Measurements from ENCODE around the gene DGKB. TPM values are rescaled to one million over a fixed set of nuclear protein-coding genes. Genes with fewer than 3 reads are reported as not detected.

The DGKB gene
- total RNA-seq, 6 experiments from 2014 or later, result 0.11 to 0.16 (median 0.13) TPM; not detected in 2

- no peak for ATAC-seq
- TF ChIP-seq CTCF (IDR thresholded peaks at IDR 0.05) (no peak), POLR2A (IDR thresholded peaks at IDR 0.05) (no peak)
- Histone ChIP-seq H3K4me1 (no peaks in the 10 kb centered on the region), H3K27ac (no peak overlapping the region), H3K9me3 (no peaks in the 10 kb centered on the region), H3K27me3 (no peaks in the 10 kb centered on the region), H3K4me3 (no peak overlapping the region), H3K36me3 (no peaks in the 10 kb centered on the region)
- no peak for DNase-seq
- 63% methylated on average over 4 of the region's 4 CpGs for WGBS (ENCODE audit: insufficient coverage, low coverage, low lambda C conversion rate, missing lambda C conversion rate)
- intact Hi-C loops (cut with DNase I), result no loop called here
Measured at GRCh38 chr7:14377646-14378266, 524.8 kb downstream of the DGKB start.

GRCh38 chr7:14376711-14377110, 525.8 kb downstream of the DGKB start:
- no peak for DNase-seq
- Histone ChIP-seq H3K27ac (no peak overlapping the region), H3K36me3 (no peaks in the 10 kb centered on the region), H3K9me3 (peaks cover 0 to 2% (median 0%) of the 10 kb centered on the region in 4 donors), H3K4me3 (no peak overlapping the region), H3K4me1 (no peaks in the 10 kb centered on the region), H3K27me3 (no peaks in the 10 kb centered on the region)
- WGBS (ENCODE audit: insufficient coverage, low coverage, low lambda C conversion rate, missing lambda C conversion rate), result 56% methylated on average over 2 of the region's 2 CpGs
- no peak for ATAC-seq
- intact Hi-C loops (cut with DNase I), result no loop called here
- TF ChIP-seq CTCF (IDR thresholded peaks at IDR 0.05), result no peak
- no peak for TF ChIP-seq POLR2A (IDR thresholded peaks at IDR 0.05)

- no peak overlapping the region for H3K4me3 ChIP-seq
- no peaks in the 10 kb centered on the region for H3K36me3 ChIP-seq
- ATAC-seq (peak in 1 of 4 donors; percentile 42), DNase-seq (no peak)
- no peaks in the 10 kb centered on the region for H3K27me3 ChIP-seq
- TF ChIP-seq POLR2A (IDR thresholded peaks at IDR 0.05) (no peak), CTCF (IDR thresholded peaks at IDR 0.05) (no peak)
- H3K9me3 ChIP-seq, result peaks cover 0 to 2% (median 0%) of the 10 kb centered on the region in 4 donors
- WGBS (ENCODE audit: insufficient coverage, low coverage, low lambda C conversion rate, missing lambda C conversion rate), result 65% methylated on average over 2 of the region's 2 CpGs
- H3K4me1 ChIP-seq, result no peaks in the 10 kb centered on the region
- H3K27ac ChIP-seq, result no peak overlapping the region
- intact Hi-C loops (cut with DNase I), result no loop called here
Measured at GRCh38 chr7:14375998-14376397, 526.6 kb downstream of the DGKB start.

GRCh38 chr7:14374336-14374735, 528.2 kb downstream of the DGKB start:
- H3K9me3 ChIP-seq, result peaks cover 0 to 2% (median 0%) of the 10 kb centered on the region in 4 donors
- DNase-seq (no peak), ATAC-seq (no peak)
- no peak overlapping the region for H3K4me3 ChIP-seq
- H3K36me3 ChIP-seq, result no peaks in the 10 kb centered on the region
- intact Hi-C loops (cut with DNase I), result no loop called here
- no peak for TF ChIP-seq POLR2A (IDR thresholded peaks at IDR 0.05)
- TF ChIP-seq CTCF (IDR thresholded peaks at IDR 0.05), result no peak
- H3K27me3 ChIP-seq, result no peaks in the 10 kb centered on the region
- WGBS (ENCODE audit: insufficient coverage, low coverage, low lambda C conversion rate, missing lambda C conversion rate), result 85% methylated on average over 4 of the region's 4 CpGs
- no peaks in the 10 kb centered on the region for H3K4me1 ChIP-seq
- no peak overlapping the region for H3K27ac ChIP-seq
